Loucy (cell line): ENCODE results near the gene CDRT15.
"Not testable (repeated sequence)": the region's sequence is repeated elsewhere in the genome, so short reads cannot be mapped to it uniquely, and the experiment has no call there.

Source experiments
- H2AFZ ChIP-seq: fragments of 200-600 bp; sonication (generic); 2 replicates; pipeline ENCODE4 v1.6.0; 2016; ENCODE audit warnings: antibody characterized with exemption, mild to moderate bottlenecking, low read length, moderate library complexity
- H3F3A ChIP-seq: fragments of 200-600 bp; 2 replicates; pipeline ENCODE4 v1.6.0; 2016; ENCODE audit warnings: antibody characterized with exemption, low read depth, mild to moderate bottlenecking
- H3K27me3 ChIP-seq: fragments of 200-600 bp; sonication (generic); 2 replicates; pipeline ENCODE4 v1.6.1; 2014; ENCODE audit warnings: low read length, mild to moderate bottlenecking; ENCODE audit not compliant: insufficient read depth, poor library complexity, severe bottlenecking
- H3K36me3 ChIP-seq: fragments of 200-600 bp; sonication (generic); 2 replicates; pipeline ENCODE4 v1.6.1; 2016; ENCODE audit warnings: low read length; ENCODE audit not compliant: insufficient read depth
- H3K4me1 ChIP-seq: fragments of 200-600 bp; sonication (generic); 2 replicates; pipeline ENCODE4 v1.5.1; 2014; ENCODE audit warnings: low read length, mild to moderate bottlenecking; ENCODE audit not compliant: insufficient read depth, poor library complexity, severe bottlenecking
- H3K4me2 ChIP-seq: fragments of 200-600 bp; sonication (generic); 2 replicates; pipeline ENCODE4 v1.6.0; 2014; ENCODE audit warnings: antibody characterized with exemption, low read length, low read depth, mild to moderate bottlenecking; ENCODE audit not compliant: poor library complexity, severe bottlenecking
- H3K4me3 ChIP-seq: fragments of 200-600 bp; sonication (generic); 2 replicates; pipeline ENCODE4 v1.5.1; 2014; ENCODE audit warnings: low read length, mild to moderate bottlenecking, mixed read lengths; ENCODE audit not compliant: poor library complexity, severe bottlenecking
- H3K79me2 ChIP-seq: fragments of 200-600 bp; sonication (generic); 2 replicates; pipeline ENCODE4 v1.6.1; 2014; ENCODE audit warnings: low read length; ENCODE audit not compliant: insufficient read depth
- H3K9ac ChIP-seq: fragments of 200-600 bp; sonication (generic); 2 replicates; pipeline ENCODE4 v1.6.0; 2014; ENCODE audit warnings: mild to moderate bottlenecking, low read depth, low read length, moderate library complexity; ENCODE audit not compliant: poor library complexity, severe bottlenecking
- H3K9me2 ChIP-seq: fragments of 200-600 bp; sonication (generic); replicated peaks from 2 replicates; pipeline ENCODE4 v1.6.1; 2016; ENCODE audit warnings: low read depth, low read length, mixed read lengths
- H3K9me3 ChIP-seq: fragments of 200-600 bp; sonication (generic); 2 replicates; pipeline ENCODE4 v1.6.1; 2014; ENCODE audit warnings: mild to moderate bottlenecking, antibody characterized with exemption, low read length, low read depth; ENCODE audit not compliant: insufficient read depth
- H4K20me1 ChIP-seq: fragments of 200-600 bp; sonication (generic); 2 replicates; pipeline ENCODE4 v1.6.0; 2014; ENCODE audit warnings: antibody characterized with exemption, low read length, mild to moderate bottlenecking; ENCODE audit not compliant: insufficient read depth, poor library complexity, severe bottlenecking
- EZH2phosphoT487 ChIP-seq: fragments of 200-600 bp; IDR thresholded peaks from 2 replicates; pipeline ENCODE4 v1.6.1; 2018; ENCODE audit warnings: antibody characterized with exemption, mild to moderate bottlenecking, moderate library complexity, borderline replicate concordance
- TF ChIP-seq, protein P1 (sequence below): fragments of 200-600 bp; sonication (generic); conservative IDR thresholded peaks from 2 replicates; pipeline ENCODE4 v1.5.1; 2014; ENCODE audit warnings: mild to moderate bottlenecking, antibody characterized with exemption, low read length

The CDRT15 gene

DNA sequence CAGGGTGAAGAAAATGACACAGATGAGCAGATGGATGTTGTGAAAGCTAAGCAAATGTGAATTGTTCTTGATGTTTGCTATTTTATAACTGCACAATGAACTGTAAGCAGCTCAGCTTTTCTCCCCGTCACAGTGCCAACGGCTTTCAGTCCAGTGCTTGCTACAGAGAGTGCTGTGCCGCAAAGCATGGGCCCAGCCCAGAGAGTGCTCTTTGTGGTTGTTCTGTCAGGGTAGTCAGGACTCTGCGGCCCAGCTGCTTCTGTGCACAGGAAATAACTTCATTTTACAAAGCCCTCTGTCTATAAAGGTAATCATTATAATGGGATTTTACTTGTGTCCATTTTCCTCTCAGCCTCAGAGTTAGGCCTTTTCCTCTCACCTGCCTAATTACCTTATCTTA, 39.1 kb downstream of the CDRT15 start:
- Histone ChIP-seq H3K9me3 (no peaks in the 10 kb centered on the region), H3K27me3 (peaks cover 33% of the 10 kb centered on the region), H3K79me2 (no peaks in the 10 kb centered on the region), H3F3A (no peaks in the 10 kb centered on the region), H3K9ac (no peak overlapping the region), H4K20me1 (peaks cover 57% of the 10 kb centered on the region), H3K9me2 (no peaks in the 10 kb centered on the region), H3K36me3 (no peaks in the 10 kb centered on the region), H3K4me1 (no peaks in the 10 kb centered on the region), H3K4me2 (no peak overlapping the region), H2AFZ (no peak overlapping the region), H3K4me3 (no peak overlapping the region)
- TF ChIP-seq, protein P1, sequence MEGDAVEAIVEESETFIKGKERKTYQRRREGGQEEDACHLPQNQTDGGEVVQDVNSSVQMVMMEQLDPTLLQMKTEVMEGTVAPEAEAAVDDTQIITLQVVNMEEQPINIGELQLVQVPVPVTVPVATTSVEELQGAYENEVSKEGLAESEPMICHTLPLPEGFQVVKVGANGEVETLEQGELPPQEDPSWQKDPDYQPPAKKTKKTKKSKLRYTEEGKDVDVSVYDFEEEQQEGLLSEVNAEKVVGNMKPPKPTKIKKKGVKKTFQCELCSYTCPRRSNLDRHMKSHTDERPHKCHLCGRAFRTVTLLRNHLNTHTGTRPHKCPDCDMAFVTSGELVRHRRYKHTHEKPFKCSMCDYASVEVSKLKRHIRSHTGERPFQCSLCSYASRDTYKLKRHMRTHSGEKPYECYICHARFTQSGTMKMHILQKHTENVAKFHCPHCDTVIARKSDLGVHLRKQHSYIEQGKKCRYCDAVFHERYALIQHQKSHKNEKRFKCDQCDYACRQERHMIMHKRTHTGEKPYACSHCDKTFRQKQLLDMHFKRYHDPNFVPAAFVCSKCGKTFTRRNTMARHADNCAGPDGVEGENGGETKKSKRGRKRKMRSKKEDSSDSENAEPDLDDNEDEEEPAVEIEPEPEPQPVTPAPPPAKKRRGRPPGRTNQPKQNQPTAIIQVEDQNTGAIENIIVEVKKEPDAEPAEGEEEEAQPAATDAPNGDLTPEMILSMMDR: no peak
- TF ChIP-seq EZH2phosphoT487: no peak

DNA sequence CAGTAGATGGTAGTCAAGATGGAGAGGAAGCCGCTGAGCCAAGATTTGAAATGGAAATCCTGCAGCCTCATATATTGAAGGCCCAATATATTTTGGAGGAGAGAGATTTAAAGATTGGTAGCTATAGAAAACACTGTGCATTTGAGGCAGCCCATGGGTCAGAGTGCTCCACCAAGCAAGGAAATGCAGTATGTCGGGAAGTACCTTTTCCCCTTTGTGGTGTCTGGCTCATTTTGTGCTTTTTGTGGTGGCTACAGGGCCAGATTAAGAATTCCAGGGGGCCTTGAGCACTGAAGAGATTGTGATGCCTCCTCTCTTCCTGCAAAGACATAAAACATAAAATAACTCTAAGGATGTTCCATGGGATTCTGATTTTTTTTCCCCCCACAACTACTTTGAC, 39.6 kb downstream of the CDRT15 start:
- no peak overlapping the region for H2AFZ ChIP-seq
- H3F3A ChIP-seq: no peaks in the 10 kb centered on the region
- H3K4me1 ChIP-seq: no peaks in the 10 kb centered on the region
- H3K27me3 ChIP-seq: peaks cover 30% of the 10 kb centered on the region
- H3K9me3 ChIP-seq: no peaks in the 10 kb centered on the region
- H3K9ac ChIP-seq: no peak overlapping the region
- no peaks in the 10 kb centered on the region for H3K79me2 ChIP-seq
- H3K9me2 ChIP-seq: no peaks in the 10 kb centered on the region
- no peak overlapping the region for H3K4me3 ChIP-seq
- peaks cover 53% of the 10 kb centered on the region for H4K20me1 ChIP-seq
- H3K4me2 ChIP-seq: no peak overlapping the region
- H3K36me3 ChIP-seq: no peaks in the 10 kb centered on the region
- TF ChIP-seq, protein P1: no peak
- TF ChIP-seq EZH2phosphoT487: no peak

DNA sequence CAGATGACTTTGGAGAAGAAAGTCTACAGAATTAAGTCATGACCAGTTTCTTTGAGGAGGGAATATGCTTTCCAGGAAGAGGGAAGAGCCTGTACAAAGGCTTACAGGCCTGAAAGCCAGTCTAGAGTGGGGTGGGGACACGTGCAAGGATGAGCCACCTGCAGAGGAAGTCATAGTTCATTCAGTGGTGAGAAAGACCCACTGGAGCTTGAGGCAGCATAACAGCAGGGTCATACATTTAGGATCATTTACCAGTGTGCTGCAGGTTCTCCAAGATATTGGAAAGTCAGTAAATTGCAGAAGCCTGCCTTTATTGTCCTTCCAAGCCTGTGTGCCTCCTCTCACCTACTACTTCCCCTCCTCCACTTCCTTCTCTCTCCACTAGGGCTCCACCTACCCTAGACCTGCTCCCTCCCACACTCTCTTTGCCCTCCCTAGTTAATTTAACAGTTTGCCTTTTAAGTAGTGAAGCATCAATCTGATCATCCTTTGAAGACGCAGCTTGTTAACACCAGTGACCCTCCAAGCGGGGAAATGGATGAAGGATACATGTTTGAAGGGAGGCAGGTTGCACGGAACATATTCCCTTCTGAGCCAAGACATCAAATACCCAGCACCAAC, 40.2 kb downstream of the CDRT15 start:
- no peaks in the 10 kb centered on the region for H3F3A ChIP-seq
- no peaks in the 10 kb centered on the region for H3K4me1 ChIP-seq
- H4K20me1 ChIP-seq: peaks cover 51% of the 10 kb centered on the region
- no peak overlapping the region for H2AFZ ChIP-seq
- TF ChIP-seq, protein P1: peak; percentile 54
- TF ChIP-seq EZH2phosphoT487: no peak
- no peak overlapping the region for H3K9ac ChIP-seq
- H3K9me3 ChIP-seq: no peaks in the 10 kb centered on the region
- H3K36me3 ChIP-seq: no peaks in the 10 kb centered on the region
- no peaks in the 10 kb centered on the region for H3K79me2 ChIP-seq
- H3K27me3 ChIP-seq: peaks cover 35% of the 10 kb centered on the region
- no peaks in the 10 kb centered on the region for H3K9me2 ChIP-seq
- H3K4me2 ChIP-seq: no peak overlapping the region
- H3K4me3 ChIP-seq: no peak overlapping the region

DNA sequence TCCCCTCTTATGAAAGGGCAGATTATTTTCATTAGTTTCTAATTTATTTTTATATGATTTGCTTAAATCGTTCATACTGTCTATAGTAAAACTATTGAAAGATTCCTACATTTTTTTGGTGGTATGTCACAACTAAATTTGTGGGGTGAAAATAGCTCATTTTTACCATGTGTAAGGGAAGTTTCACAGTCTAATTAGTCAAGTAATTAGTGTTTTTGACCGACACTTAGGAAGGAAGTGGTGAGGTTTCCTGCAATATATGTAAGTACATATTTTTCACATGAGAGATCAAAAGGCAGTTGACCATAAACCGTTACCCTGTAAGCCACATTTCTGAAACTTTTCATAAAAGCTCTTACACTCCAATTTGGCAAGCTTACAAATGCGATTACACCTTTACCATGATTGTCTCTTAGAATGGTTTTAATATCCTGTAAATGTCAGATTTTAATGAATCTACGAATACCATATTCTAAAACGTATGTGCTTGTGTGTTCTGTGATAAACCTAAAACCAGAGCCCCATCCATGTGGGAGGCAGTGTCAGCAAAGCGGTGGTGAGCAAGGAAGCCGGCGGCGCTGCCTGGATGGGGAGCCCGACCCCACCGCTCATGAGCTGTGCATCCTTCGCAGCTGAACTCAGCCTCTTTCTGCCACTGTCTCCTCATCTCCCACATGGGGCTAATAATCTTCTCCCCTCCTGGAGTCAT, 43.9 kb downstream of the CDRT15 start:
- H3K79me2 ChIP-seq, H3K36me3 ChIP-seq, H3K9me3 ChIP-seq, H3K9me2 ChIP-seq, H3K4me3 ChIP-seq, H2AFZ ChIP-seq, H3K4me1 ChIP-seq, H3K4me2 ChIP-seq, H3K9ac ChIP-seq, H3F3A ChIP-seq: not testable (repeated sequence)
- Histone ChIP-seq H3K27me3 (peaks cover 36% of the 10 kb centered on the region), H4K20me1 (peaks cover 36% of the 10 kb centered on the region)

DNA sequence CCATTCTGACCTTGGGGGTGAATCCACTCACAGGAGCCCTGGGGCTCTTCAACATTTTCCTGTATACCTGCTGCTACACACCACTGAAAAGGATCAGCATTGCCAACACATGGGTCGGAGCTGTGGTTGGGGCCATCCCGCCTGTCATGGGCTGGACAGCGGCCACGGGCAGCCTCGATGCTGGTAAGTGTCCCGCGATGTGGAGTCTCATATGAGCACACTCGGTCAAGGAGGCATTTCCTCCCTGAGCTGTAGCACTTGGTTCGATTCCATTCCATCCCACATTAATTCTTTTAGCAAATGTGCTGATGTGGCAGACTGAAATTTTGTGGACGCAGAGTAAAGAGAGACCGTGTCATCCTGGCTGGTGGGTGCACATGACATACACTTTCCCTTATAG, 44.6 kb downstream of the CDRT15 start:
- not testable (repeated sequence) for H2AFZ ChIP-seq, H3K9me3 ChIP-seq, H3K4me1 ChIP-seq, H3K9me2 ChIP-seq, H3K4me2 ChIP-seq, H3F3A ChIP-seq, H3K9ac ChIP-seq, H3K36me3 ChIP-seq, H3K4me3 ChIP-seq, H3K79me2 ChIP-seq
- Histone ChIP-seq H4K20me1 (peaks cover 30% of the 10 kb centered on the region), H3K27me3 (peaks cover 30% of the 10 kb centered on the region)
